ENCODE measurements around the gene MCM3AP.

MCM3AP gene

GRCh38 chr21:46215436-46216131 is 69.8 kb downstream of the MCM3AP start:
- DNase-seq, result no peak

- DNase-seq, result no peak
Observed at GRCh38 chr21:46214478-46215340, 70.7 kb downstream of the MCM3AP start.

GRCh38 chr21:46213620-46214286 is 71.7 kb downstream of the MCM3AP start:
- no peak for DNase-seq

GRCh38 chr21:46212721-46213484 is 72.5 kb downstream of the MCM3AP start:
- no peak for DNase-seq

GRCh38 chr21:46211786-46212720 is 73.4 kb downstream of the MCM3AP start:
- DNase-seq, result no peak

- DNase-seq, result no peak
Observed at GRCh38 chr21:46211376-46211775, 74.0 kb downstream of the MCM3AP start.

GRCh38 chr21:46210378-46211136 is 74.9 kb downstream of the MCM3AP start:
- DNase-seq, result no peak

- DNase-seq, result no peak
Observed at GRCh38 chr21:46208761-46209721, 76.4 kb downstream of the MCM3AP start.

- DNase-seq, result no peak
Observed at GRCh38 chr21:46207920-46208591, 77.4 kb downstream of the MCM3AP start.

- no peak for DNase-seq
Observed at GRCh38 chr21:46207006-46207919, 78.1 kb downstream of the MCM3AP start.

GRCh38 chr21:46206163-46207005 is 79.0 kb downstream of the MCM3AP start:
- no peak for DNase-seq

- no peak for DNase-seq
Observed at GRCh38 chr21:46205766-46206162, 79.6 kb downstream of the MCM3AP start.

GRCh38 chr21:46205166-46205565 is 80.2 kb downstream of the MCM3AP start:
- no peak for DNase-seq

- no peak for DNase-seq
Observed at GRCh38 chr21:46203203-46203600, 82.2 kb downstream of the MCM3AP start.

GRCh38 chr21:46202592-46203202 is 82.7 kb downstream of the MCM3AP start:
- DNase-seq, result no peak

Measured in fibroblast of skin of back (primary cell).